ENCODE data around the gene PRKAR1B. TPM values are rescaled to one million over a fixed set of nuclear protein-coding genes. Genes with fewer than 3 reads are reported as not detected.

The PRKAR1B gene
- total RNA-seq, 1 experiment from 2014 or later: 27.2 TPM

GRCh38 chr7:596071-596818 lies 130.8 kb downstream of the PRKAR1B start:
- intact Hi-C loops (cut with micrococcal nuclease; ENCODE audit: unreplicated experiment): no loop called here
- POLR2A ChIA-PET (ENCODE audit: low non-redundant PET): no interaction called here
- CTCF ChIA-PET: interaction anchor here (0.6 kb wide), 1 partner anchor 204 kb away, joined by 3 read pairs; no protein-coding TSS in a partner anchor
- Histone ChIP-seq H3K4me1 (ENCODE audit: insufficient read depth, low read length, poor library complexity, severe bottlenecking) (peaks cover 3% of the 10 kb centered on the region), H3K27me3 (replicated peaks; ENCODE audit: insufficient read depth, low read depth, low read length, poor library complexity) (no peaks in the 10 kb centered on the region), H3K9me3 (ENCODE audit: low read depth, low read length, poor library complexity, severe bottlenecking) (no peaks in the 10 kb centered on the region), H3K36me3 (ENCODE audit: insufficient read depth, low read length, poor library complexity, severe bottlenecking) (no peaks in the 10 kb centered on the region), H3K4me3 (ENCODE audit: low read depth, low read length, poor library complexity, severe bottlenecking) (no peak overlapping the region), H3K27ac (ENCODE audit: low read depth, low read length, poor library complexity, severe bottlenecking) (no peak overlapping the region)
- BruUV-seq (replicated peaks): no TSS peak
- TF ChIP-seq EZH2 (IDR thresholded peaks at IDR 0.05; ENCODE audit: borderline replicate concordance, low read depth, low read length, poor library complexity, severe bottlenecking): no peak
- no peak for TF ChIP-seq CTCF (conservative IDR thresholded peaks at IDR 0.05; ENCODE audit: low read depth, low read length)
- no peak for DNase-seq (ENCODE audit: low spot score)

- intact Hi-C loops (cut with micrococcal nuclease; ENCODE audit: unreplicated experiment): no loop called here
- TF ChIP-seq CTCF (conservative IDR thresholded peaks at IDR 0.05; ENCODE audit: low read depth, low read length) (no peak), EZH2 (IDR thresholded peaks at IDR 0.05; ENCODE audit: borderline replicate concordance, low read depth, low read length, poor library complexity, severe bottlenecking) (no peak)
- no peak for DNase-seq (ENCODE audit: low spot score)
- BruUV-seq (replicated peaks): no TSS peak
- H3K36me3 ChIP-seq (ENCODE audit: insufficient read depth, low read length, poor library complexity, severe bottlenecking): no peaks in the 10 kb centered on the region
- H3K4me1 ChIP-seq (ENCODE audit: insufficient read depth, low read length, poor library complexity, severe bottlenecking): no peaks in the 10 kb centered on the region
- H3K27me3 ChIP-seq (replicated peaks; ENCODE audit: insufficient read depth, low read depth, low read length, poor library complexity): no peaks in the 10 kb centered on the region
- no peak overlapping the region for H3K4me3 ChIP-seq (ENCODE audit: low read depth, low read length, poor library complexity, severe bottlenecking)
- H3K27ac ChIP-seq (ENCODE audit: low read depth, low read length, poor library complexity, severe bottlenecking): no peak overlapping the region
- ChIA-PET CTCF (no interaction called here), POLR2A (ENCODE audit: low non-redundant PET) (no interaction called here)
- no peaks in the 10 kb centered on the region for H3K9me3 ChIP-seq (ENCODE audit: low read depth, low read length, poor library complexity, severe bottlenecking)
Measured at GRCh38 chr7:595621-596010, 131.5 kb downstream of the PRKAR1B start.

- no peaks in the 10 kb centered on the region for H3K4me1 ChIP-seq (ENCODE audit: insufficient read depth, low read length, poor library complexity, severe bottlenecking)
- ChIA-PET CTCF (no interaction called here), POLR2A (ENCODE audit: low non-redundant PET) (no interaction called here)
- H3K9me3 ChIP-seq (ENCODE audit: low read depth, low read length, poor library complexity, severe bottlenecking): no peaks in the 10 kb centered on the region
- intact Hi-C loops (cut with micrococcal nuclease; ENCODE audit: unreplicated experiment): no loop called here
- BruUV-seq (replicated peaks): no TSS peak
- H3K27me3 ChIP-seq (replicated peaks; ENCODE audit: insufficient read depth, low read depth, low read length, poor library complexity): no peaks in the 10 kb centered on the region
- DNase-seq (ENCODE audit: low spot score): no peak
- no peak overlapping the region for H3K27ac ChIP-seq (ENCODE audit: low read depth, low read length, poor library complexity, severe bottlenecking)
- no peak overlapping the region for H3K4me3 ChIP-seq (ENCODE audit: low read depth, low read length, poor library complexity, severe bottlenecking)
- TF ChIP-seq EZH2 (IDR thresholded peaks at IDR 0.05; ENCODE audit: borderline replicate concordance, low read depth, low read length, poor library complexity, severe bottlenecking) (no peak), CTCF (conservative IDR thresholded peaks at IDR 0.05; ENCODE audit: low read depth, low read length) (no peak)
- H3K36me3 ChIP-seq (ENCODE audit: insufficient read depth, low read length, poor library complexity, severe bottlenecking): no peaks in the 10 kb centered on the region
Measured at GRCh38 chr7:594920-595620, 132.0 kb downstream of the PRKAR1B start.

All from A673 (cell line).